Hindlimb muscle (tissue), 1 donor: ENCODE data around the gene KRT86. TPM values are rescaled to one million over a fixed set of nuclear protein-coding genes. Genes with fewer than 3 reads are reported as not detected.
"Not testable (repeated sequence)": the region's sequence is repeated elsewhere in the genome, so short reads cannot be mapped to it uniquely, and the experiment has no call there.

Experiments
- DNase-seq: peaks from one replicate; pipeline ENCODE4 v3.0.0-alpha.2; 2013
- polyA plus RNA-seq: library from polyadenylated mRNA; unstranded; fragments of 120-200 nt; gene quantifications from one replicate; pipeline ENCODE4 v1.2.1, GENCODE V29; 2013; ENCODE audit not compliant: insufficient read length

Gene KRT86
- polyA plus RNA-seq, 1 donor = 0.19 TPM

GRCh38 chr12:52294803-52295202, 20.4 kb downstream of the KRT86 start:
- DNase-seq = no peak

GRCh38 chr12:52295663-52296062, 21.2 kb downstream of the KRT86 start:
- no peak for DNase-seq

- no peak for DNase-seq
These were observed 22.2 kb downstream of the KRT86 start for GRCh38 chr12:52296572-52297215.

GRCh38 chr12:52298677-52299190, 24.3 kb downstream of the KRT86 start:
- no peak for DNase-seq

GRCh38 chr12:52300796-52301691, 26.6 kb downstream of the KRT86 start:
- no peak for DNase-seq

- DNase-seq = not testable (repeated sequence)
These were observed 27.3 kb downstream of the KRT86 start for GRCh38 chr12:52301721-52302120.

GRCh38 chr12:52302242-52302914, 27.9 kb downstream of the KRT86 start:
- not testable (repeated sequence) for DNase-seq

GRCh38 chr12:52304941-52305411, 30.5 kb downstream of the KRT86 start:
- DNase-seq = not testable (repeated sequence)

- no peak for DNase-seq
These were observed 31.7 kb downstream of the KRT86 start for GRCh38 chr12:52305921-52306705.

- DNase-seq = no peak
These were observed 32.3 kb downstream of the KRT86 start for GRCh38 chr12:52306731-52307130.

GRCh38 chr12:52307836-52308805, 33.7 kb downstream of the KRT86 start:
- DNase-seq = peak; percentile 54

GRCh38 chr12:52308806-52309425, 34.5 kb downstream of the KRT86 start:
- DNase-seq = no peak

GRCh38 chr12:52310622-52311284, 36.3 kb downstream of the KRT86 start:
- no peak for DNase-seq

GRCh38 chr12:52311285-52311648, 36.8 kb downstream of the KRT86 start:
- no peak for DNase-seq

- no peak for DNase-seq
These were observed 37.6 kb downstream of the KRT86 start for GRCh38 chr12:52312086-52312485.

GRCh38 chr12:52313461-52313860, 39.0 kb downstream of the KRT86 start:
- DNase-seq = no peak

- no peak for DNase-seq
These were observed 39.5 kb downstream of the KRT86 start for GRCh38 chr12:52313926-52314325.

- no peak for DNase-seq
These were observed 40.1 kb downstream of the KRT86 start for GRCh38 chr12:52314511-52314910.

- not testable (repeated sequence) for DNase-seq
These were observed 41.3 kb downstream of the KRT86 start for GRCh38 chr12:52315721-52316120.

GRCh38 chr12:52316290-52316689, 41.8 kb downstream of the KRT86 start:
- DNase-seq = no peak
